AG04449 (cell line): ENCODE results near the gene SEC23IP.

Experiments
- CTCF ChIA-PET: fragments of 350-600 bp; formaldehyde crosslinking; extraction: SDS; loops from one replicate; lab custom pipeline; 2021; ENCODE audit warnings: antibody characterized with exemption; lab: Yijun Ruan, JAX
- POLR2A ChIA-PET: fragments of 400-600, 350-600 bp; formaldehyde crosslinking; extraction: SDS; loops from one replicate; lab custom pipeline; 2020; ENCODE audit warnings: antibody characterized with exemption, inconsistent platforms; lab: Yijun Ruan, JAX
- DNase-seq: peaks from one replicate; pipeline ENCODE4 v3.0.0-alpha.2; 2010; ENCODE audit warnings: low read depth, low spot score
- H3K4me3 ChIP-seq: 2 replicates; pipeline ENCODE4 v1.5.1; 2011; ENCODE audit warnings: low read depth, mild to moderate bottlenecking, control low read depth, low read length
- TF ChIP-seq, protein P1 (sequence below): IDR thresholded peaks from one replicate; pipeline ENCODE4 v1.5.1; 2011; ENCODE audit warnings: mild to moderate bottlenecking, moderate library complexity, low read length, control low read depth, inconsistent platforms; ENCODE audit not compliant: insufficient read depth; ENCODE audit errors: missing control alignments

Gene SEC23IP

DNA sequence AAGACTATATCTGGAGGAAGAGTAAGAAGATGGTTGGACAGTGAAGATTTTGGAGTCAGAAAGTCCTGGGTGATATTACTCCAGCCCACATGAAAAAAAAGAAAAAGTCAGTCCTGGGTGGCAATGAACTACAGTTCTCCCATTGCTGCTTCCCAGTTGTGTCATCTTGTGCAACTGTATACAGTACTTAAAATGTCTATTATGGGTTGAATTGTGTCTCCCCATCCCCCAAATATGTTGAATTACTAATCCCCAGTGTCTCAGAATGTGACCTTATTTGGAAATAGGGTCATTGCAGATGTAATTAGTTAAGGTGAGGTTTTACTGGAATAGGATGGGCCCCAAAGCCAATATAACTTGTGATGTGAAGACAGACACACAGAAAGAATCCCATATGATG is 15.6 kb downstream of the SEC23IP start:
- POLR2A ChIA-PET, result no interaction called here
- CTCF ChIA-PET, result no interaction called here
- TF ChIP-seq, protein P1, sequence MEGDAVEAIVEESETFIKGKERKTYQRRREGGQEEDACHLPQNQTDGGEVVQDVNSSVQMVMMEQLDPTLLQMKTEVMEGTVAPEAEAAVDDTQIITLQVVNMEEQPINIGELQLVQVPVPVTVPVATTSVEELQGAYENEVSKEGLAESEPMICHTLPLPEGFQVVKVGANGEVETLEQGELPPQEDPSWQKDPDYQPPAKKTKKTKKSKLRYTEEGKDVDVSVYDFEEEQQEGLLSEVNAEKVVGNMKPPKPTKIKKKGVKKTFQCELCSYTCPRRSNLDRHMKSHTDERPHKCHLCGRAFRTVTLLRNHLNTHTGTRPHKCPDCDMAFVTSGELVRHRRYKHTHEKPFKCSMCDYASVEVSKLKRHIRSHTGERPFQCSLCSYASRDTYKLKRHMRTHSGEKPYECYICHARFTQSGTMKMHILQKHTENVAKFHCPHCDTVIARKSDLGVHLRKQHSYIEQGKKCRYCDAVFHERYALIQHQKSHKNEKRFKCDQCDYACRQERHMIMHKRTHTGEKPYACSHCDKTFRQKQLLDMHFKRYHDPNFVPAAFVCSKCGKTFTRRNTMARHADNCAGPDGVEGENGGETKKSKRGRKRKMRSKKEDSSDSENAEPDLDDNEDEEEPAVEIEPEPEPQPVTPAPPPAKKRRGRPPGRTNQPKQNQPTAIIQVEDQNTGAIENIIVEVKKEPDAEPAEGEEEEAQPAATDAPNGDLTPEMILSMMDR, result no peak
- no peak for DNase-seq
- no peak overlapping the region for H3K4me3 ChIP-seq

DNA sequence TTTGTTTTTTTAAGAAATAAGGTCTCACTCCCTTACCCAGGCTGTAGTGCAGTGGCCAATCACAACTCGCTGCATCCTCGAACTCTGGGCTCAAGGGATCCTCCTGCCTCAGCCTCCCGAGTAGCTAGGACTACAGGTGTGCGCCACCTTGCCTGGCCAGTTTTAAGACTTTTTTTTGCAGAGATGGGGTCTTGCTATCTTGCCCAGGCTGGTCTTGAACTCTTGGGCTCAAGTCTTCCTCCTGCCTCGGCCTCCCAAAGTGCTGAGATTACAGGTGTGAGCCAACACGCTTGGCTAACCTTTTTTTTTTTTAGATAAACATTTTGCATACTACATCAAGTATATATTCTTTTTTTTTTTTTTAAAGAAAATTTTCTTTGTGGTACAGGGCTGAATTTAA is 18.2 kb downstream of the SEC23IP start:
- TF ChIP-seq, protein P1, result no peak
- CTCF ChIA-PET, result interaction anchor here (1.1 to 1.7 kb wide), 2 partner anchors 10 to 160 kb away, joined by 3 to 9 read pairs; no protein-coding TSS in a partner anchor
- POLR2A ChIA-PET, result no interaction called here

DNA sequence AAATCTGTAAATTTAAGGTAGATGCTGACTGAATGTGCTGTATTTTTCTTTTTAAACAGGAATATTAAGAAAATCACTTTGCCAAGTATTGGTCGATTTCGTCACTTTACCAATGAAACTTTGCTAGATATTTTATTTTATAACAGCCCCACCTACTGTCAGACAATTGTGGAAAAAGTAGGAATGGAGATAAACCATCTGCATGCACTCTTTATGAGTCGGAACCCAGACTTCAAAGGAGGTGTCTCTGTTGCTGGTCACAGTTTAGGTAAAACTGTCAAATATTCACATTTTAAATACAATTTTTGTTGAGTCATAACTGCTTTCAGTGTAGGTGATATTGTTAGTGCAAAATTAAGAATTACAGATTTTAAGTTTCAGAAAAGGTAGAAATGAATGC is 25.2 kb downstream of the SEC23IP start:
- DNase-seq, result no peak
- POLR2A ChIA-PET, result no interaction called here
- CTCF ChIA-PET, result interaction anchor here (1.2 to 5.3 kb wide), 2 partner anchors 167 to 231 kb away, joined by 3 to 34 read pairs; no protein-coding TSS in a partner anchor
- TF ChIP-seq, protein P1, result no peak
- H3K4me3 ChIP-seq, result no peak overlapping the region

More for the DNA sequence above, 18.2 kb downstream of the SEC23IP start:
- H3K4me3 ChIP-seq, result no peak overlapping the region
- no peak for DNase-seq

DNA sequence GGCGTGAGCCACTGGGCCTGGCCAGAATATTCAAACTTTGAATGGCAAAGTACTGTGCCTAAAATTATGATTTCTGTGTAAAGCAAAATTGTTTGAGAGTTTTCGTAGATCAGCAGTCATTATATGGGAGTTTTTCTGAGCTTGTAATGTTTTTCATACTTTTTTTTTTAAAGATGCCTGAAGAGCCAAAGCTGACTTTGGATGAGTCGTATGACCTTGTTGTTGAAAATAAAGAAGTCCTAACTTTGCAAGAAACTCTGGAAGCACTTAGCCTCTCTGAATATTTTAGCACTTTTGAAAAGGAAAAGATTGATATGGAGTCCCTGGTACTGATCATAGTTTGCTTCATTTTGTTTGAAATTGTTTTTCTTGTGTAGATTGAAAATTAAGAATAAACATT is 26.7 kb downstream of the SEC23IP start:
- DNase-seq, result no peak
- CTCF ChIA-PET, result interaction anchor here (0.8 to 5.3 kb wide), 5 partner anchors 9 to 232 kb away, joined by 3 to 34 read pairs (median 3); no protein-coding TSS in a partner anchor
- POLR2A ChIA-PET, result no interaction called here
- H3K4me3 ChIP-seq, result no peak overlapping the region
- TF ChIP-seq, protein P1, result no peak

DNA sequence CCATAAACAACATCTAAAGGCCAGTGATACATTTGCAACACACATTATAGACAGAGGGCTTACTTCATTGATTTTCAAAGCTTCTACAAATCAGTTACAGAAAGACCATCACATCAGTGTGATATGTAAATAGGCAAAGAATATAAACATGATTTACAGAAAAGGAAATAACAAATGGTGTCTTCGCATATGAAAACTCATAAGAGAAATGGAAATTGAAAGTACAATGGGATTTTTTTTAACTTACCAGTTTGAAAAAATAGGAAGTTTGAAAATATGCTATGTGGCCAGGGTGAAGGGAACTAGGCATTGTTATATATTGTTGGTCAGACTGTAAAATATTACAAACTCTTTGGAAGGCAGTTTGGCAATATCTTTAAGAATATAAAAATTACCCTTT is 27.3 kb downstream of the SEC23IP start:
- TF ChIP-seq, protein P1, result no peak
- no peak for DNase-seq
- no peak overlapping the region for H3K4me3 ChIP-seq
- ChIA-PET POLR2A (no interaction called here), CTCF (interaction anchor here (1.3 to 5.3 kb wide), 4 partner anchors 9 to 233 kb away, joined by 3 to 34 read pairs (median 4); no protein-coding TSS in a partner anchor)

DNA sequence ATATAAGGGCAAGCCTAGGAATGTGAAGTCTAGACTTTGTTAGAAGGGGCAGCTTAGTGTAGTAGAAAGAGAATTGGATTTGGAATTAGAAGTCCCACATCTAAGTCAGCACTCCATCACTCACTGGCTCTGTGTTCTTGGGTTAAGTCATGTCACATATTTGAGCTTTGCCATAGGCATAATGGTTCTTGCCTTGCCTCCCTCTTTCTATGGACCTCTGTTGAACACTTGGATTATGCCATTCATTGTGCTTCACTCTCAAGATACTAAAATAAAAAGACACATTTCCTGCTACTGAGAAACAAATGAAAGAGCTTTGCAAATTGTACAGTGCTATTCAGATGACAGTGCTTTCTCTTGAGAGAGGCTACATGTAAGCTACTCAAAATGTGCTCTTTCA is 35.9 kb downstream of the SEC23IP start:
- ChIA-PET POLR2A (no interaction called here), CTCF (interaction anchor here (0.8 to 1.3 kb wide), 2 partner anchors 9 to 177 kb away, joined by 3 to 5 read pairs; no protein-coding TSS in a partner anchor)
- TF ChIP-seq, protein P1, result no peak
- DNase-seq, result no peak
- H3K4me3 ChIP-seq, result no peak overlapping the region
